GM19467 (cell line): Measurements from ENCODE around the gene TSKU.

Source experiments
- ATAC-seq: cut with Tn5 transposase; IDR thresholded peaks from one replicate; pipeline ENCODE4 v1.9.1; 2021; ENCODE audit warnings: mild to moderate bottlenecking, moderate library complexity; ENCODE audit not compliant: unreplicated experiment

Gene TSKU

GRCh38 chr11:76841923-76842452 lies 58.8 kb downstream of the TSKU start:
- no peak for ATAC-seq

DNA sequence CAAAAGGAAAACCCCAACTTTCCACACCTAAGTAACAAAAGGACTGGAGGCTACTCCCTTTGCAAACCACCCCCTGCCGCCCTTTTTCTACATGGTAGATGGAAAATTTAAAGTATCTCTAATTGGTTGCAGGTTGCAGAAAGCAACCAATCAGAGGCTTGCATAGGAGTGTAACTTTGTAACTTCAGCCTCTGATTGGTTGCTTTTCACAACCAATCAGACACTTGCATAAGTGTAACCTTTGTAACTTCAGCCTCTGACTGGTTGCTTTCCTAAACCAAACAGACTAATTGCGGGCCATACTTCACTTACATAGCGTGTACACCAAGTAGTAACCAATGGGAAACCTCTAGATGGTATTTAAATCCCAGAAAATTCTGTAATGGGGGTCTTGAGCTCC lies 60.8 kb downstream of the TSKU start:
- ATAC-seq, result no peak

GRCh38 chr11:76844511-76844910 lies 61.4 kb downstream of the TSKU start:
- ATAC-seq, result no peak

GRCh38 chr11:76845069-76845468 lies 61.9 kb downstream of the TSKU start:
- ATAC-seq, result no peak

DNA sequence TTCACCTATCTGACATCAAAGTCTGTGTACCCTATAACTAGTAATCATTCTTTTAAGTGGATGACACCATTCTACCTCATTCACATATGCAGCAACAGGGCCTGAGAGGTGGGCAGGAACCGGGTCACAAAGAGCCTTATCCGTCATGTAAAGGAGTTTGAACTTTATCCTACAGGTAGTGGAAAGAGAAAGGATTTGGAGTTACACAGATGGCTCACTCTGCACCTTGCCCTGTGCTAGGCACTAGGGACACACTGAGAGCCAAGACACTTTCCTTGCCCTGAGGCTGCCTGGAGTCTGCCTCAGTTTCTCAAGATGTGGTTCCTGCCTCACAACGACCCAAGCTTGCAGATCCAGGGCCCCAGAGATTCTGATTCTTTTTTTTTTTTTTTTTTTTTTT lies 63.3 kb downstream of the TSKU start:
- no peak for ATAC-seq
